ENCODE data around the gene CHST6.
"Not testable (repeated sequence)": the region's sequence is repeated elsewhere in the genome, so short reads cannot be mapped to it uniquely, and the experiment has no call there.

The CHST6 gene

DNA sequence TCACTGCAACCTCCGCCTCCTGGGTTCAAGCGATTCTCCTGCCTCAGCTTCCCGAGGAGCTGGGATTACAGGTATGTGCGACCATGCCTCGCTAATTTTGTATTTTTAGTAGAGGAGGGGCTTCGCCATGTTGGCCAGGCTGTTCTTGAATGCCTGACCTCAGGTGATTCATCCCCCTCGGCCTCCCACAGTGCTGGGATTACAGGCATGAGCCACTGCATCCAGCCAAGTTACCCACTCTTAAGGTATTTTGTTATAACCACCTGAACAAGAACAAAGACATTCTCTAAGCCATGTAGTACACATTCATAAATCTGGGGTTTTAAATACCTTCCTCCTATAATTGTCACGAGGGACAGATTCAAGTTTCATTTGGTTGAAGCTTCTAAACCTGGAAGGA lies 18.4 kb downstream of the CHST6 start:
- H3K4me3 Mint-ChIP-seq: no peak overlapping the region
- H3K27ac Mint-ChIP-seq: no peak overlapping the region
- no peaks in the 10 kb centered on the region for H3K9me3 Mint-ChIP-seq
- no peaks in the 10 kb centered on the region for H3K36me3 Mint-ChIP-seq (ENCODE audit: low read depth)
- H3K27me3 Mint-ChIP-seq: peaks cover 10% of the 10 kb centered on the region
- peaks cover 11% of the 10 kb centered on the region for H3K4me1 Mint-ChIP-seq (ENCODE audit: low read depth)
- intact Hi-C loops (cut with micrococcal nuclease): no loop called here

DNA sequence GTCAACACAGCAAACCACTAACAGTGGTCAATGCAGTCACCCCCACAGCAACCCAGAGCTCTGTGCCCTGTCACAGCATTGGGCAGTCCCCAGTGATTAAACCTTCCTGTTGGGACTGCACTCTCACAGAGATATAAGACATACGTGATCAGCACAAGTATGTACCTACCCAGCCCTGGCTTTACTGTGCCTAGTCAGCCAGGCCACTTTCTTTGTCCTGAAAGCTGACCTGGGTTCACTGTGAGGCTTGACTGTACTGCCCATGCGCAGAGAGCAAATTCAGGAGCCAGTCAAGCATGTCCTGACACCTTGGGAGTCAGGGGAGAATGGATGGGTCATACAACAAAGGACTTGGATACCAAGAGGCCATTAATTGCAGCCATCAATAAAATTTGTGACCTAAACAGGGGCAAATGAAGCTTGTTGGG lies 19.8 kb downstream of the CHST6 start:
- H3K36me3 Mint-ChIP-seq (ENCODE audit: low read depth): no peaks in the 10 kb centered on the region
- H3K27me3 Mint-ChIP-seq: peaks cover 6% of the 10 kb centered on the region

DNA sequence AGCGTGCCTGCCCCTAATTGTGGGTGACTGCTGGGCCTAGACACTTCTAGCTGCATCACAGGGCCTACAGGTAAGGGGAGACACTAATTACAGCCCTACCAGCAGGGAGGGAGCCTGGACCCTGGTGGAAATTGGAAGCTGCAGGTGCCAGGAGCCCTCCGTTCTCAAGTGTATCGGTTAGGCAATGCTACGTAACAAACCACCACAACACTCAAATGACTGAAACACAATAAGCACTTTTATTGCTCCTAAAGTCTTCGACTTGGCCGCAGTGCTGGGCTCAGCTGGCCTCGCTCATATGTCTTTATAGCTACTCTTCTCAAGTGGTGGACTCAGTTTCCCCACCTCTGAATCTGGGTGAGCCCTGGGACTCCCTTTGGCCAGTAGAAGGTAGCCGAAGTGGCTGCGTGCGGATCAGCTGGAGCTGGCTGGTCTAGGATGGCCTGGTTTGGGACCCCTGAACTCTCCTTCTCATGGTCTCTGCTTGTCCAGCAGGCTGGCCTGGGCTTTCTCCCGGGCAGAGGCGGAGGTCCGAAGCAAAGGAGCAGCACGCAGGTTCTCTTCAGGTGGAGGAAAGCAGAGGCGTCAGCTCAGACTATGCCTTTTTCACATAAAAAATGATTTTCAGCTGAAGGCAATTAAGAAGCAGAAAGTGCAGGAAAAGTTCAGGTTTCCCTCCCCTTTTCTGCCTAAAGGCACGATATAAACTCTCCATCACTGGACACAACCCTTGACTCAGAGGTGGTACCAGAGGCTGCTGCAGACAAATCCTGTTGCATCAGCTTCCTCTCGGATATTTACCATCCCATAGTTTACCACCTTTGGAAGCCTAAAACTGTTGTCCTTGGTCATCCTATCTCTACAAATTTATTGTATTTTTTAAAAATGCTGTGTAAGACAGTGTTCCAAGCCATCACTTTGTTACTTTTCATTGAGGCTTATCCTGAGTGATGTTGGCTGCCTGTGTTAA lies 22.0 kb downstream of the CHST6 start:
- no peaks in the 10 kb centered on the region for H3K9me3 Mint-ChIP-seq
- H3K4me3 Mint-ChIP-seq: no peak overlapping the region
- no peak overlapping the region for H3K27ac Mint-ChIP-seq
- no peaks in the 10 kb centered on the region for H3K36me3 Mint-ChIP-seq (ENCODE audit: low read depth)
- intact Hi-C loops (cut with micrococcal nuclease): loop anchor here (2.0 kb wide), 1 partner anchor 292 kb away; no protein-coding TSS in a partner anchor
- H3K4me1 Mint-ChIP-seq (ENCODE audit: low read depth): peaks cover 7% of the 10 kb centered on the region
- peaks cover 5% of the 10 kb centered on the region for H3K27me3 Mint-ChIP-seq

More for the DNA sequence above, 19.8 kb downstream of the CHST6 start:
- no peak overlapping the region for H3K4me3 Mint-ChIP-seq
- intact Hi-C loops (cut with micrococcal nuclease): no loop called here
- H3K27ac Mint-ChIP-seq: no peak overlapping the region
- peaks cover 11% of the 10 kb centered on the region for H3K4me1 Mint-ChIP-seq (ENCODE audit: low read depth)
- no peaks in the 10 kb centered on the region for H3K9me3 Mint-ChIP-seq

GRCh38 chr16:75471723-75472633 lies 23.3 kb downstream of the CHST6 start:
- intact Hi-C loops (cut with micrococcal nuclease): loop anchor here (2.0 kb wide), 1 partner anchor 293 kb away; no protein-coding TSS in a partner anchor
- no peak overlapping the region for H3K27ac Mint-ChIP-seq
- H3K27me3 Mint-ChIP-seq: no peaks in the 10 kb centered on the region
- H3K4me1 Mint-ChIP-seq (ENCODE audit: low read depth): no peaks in the 10 kb centered on the region
- no peaks in the 10 kb centered on the region for H3K36me3 Mint-ChIP-seq (ENCODE audit: low read depth)
- no peak overlapping the region for H3K4me3 Mint-ChIP-seq
- H3K9me3 Mint-ChIP-seq: no peaks in the 10 kb centered on the region

- no peaks in the 10 kb centered on the region for H3K27me3 Mint-ChIP-seq
- peaks cover 26% of the 10 kb centered on the region for H3K4me1 Mint-ChIP-seq (ENCODE audit: low read depth)
- no peaks in the 10 kb centered on the region for H3K9me3 Mint-ChIP-seq
- intact Hi-C loops (cut with micrococcal nuclease): loop anchor here (10.0 kb wide), 1 partner anchor 158 kb away; the partner anchor contains the start of gene ADAT1
- no peak overlapping the region for H3K27ac Mint-ChIP-seq
- H3K4me3 Mint-ChIP-seq: no peak overlapping the region
- H3K36me3 Mint-ChIP-seq (ENCODE audit: low read depth): no peaks in the 10 kb centered on the region
These were observed 28.5 kb downstream of the CHST6 start for GRCh38 chr16:75466760-75467159.

DNA sequence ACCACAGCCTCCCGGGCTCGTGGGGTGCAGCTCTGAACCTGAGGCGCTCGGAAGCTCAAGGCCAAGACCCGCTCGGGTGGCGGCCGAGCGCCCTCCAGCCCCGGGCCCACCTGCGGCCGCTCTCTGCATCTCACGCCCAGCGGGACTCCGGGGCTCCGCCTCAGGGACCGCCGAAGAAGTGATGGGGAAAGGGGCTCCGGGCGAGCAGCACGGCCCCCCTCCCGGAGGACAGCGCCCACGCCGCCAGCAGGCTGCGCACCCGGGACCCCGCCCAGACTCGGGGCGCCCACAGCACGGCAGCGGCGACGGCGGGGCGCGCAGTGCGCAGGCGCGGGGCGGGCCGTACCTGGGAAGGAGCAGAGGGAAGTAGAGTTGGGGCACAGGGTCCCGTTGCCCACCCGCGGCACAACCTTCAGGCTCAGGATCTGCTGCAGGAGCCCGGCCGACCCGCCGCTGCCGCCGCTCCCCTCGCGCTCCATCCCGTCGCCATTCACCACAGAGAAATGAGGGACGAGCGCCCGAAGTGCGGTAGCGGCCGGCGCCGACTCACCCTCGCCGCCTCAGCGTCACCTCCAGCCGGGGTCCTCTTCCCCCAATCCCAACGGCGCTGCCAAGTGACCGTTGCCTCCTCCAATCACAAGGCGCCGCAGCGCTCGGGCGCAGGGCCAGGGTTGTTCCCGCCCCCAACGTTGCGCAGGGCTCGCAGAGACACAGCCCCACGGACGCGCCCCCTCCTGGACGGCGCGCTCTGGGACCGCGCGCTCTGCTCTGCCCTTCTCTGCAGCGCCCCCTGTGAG lies 30.9 kb downstream of the CHST6 start, which contains the start of gene TMEM170A:
TSS of gene TMEM170A (minus strand) at position 568 of the 797 bp plus-strand sequence. CDS start at position 479, 89 bp downstream.
- H3K9me3 Mint-ChIP-seq: no peaks in the 10 kb centered on the region
- peaks cover 13% of the 10 kb centered on the region for H3K36me3 Mint-ChIP-seq (ENCODE audit: low read depth)
- intact Hi-C loops (cut with micrococcal nuclease): loop anchor here (1.0 to 10.0 kb wide), 5 partner anchors 30 to 160 kb away; partner anchors contain the start of genes ADAT1 and GABARAPL2
- H3K27ac Mint-ChIP-seq: peak within 1 kb of the TSS; percentile 91
- H3K4me3 Mint-ChIP-seq: peak within 1 kb of the TSS; percentile 92
- peaks cover 42% of the 10 kb centered on the region for H3K4me1 Mint-ChIP-seq (ENCODE audit: low read depth)
- no peaks in the 10 kb centered on the region for H3K27me3 Mint-ChIP-seq

- not testable (repeated sequence) for H3K27me3 Mint-ChIP-seq, H3K9me3 Mint-ChIP-seq
- intact Hi-C loops (cut with micrococcal nuclease): loop anchor here (1.0 to 10.0 kb wide), 5 partner anchors 29 to 161 kb away; partner anchors contain the start of genes ADAT1 and GABARAPL2
- Mint-ChIP-seq H3K27ac (peak overlapping the region; percentile 91), H3K4me1 (ENCODE audit: low read depth) (peaks cover 46% of the 10 kb centered on the region), H3K36me3 (ENCODE audit: low read depth) (peaks cover 13% of the 10 kb centered on the region), H3K4me3 (peak overlapping the region; percentile 92)
These were observed 31.7 kb downstream of the CHST6 start for GRCh38 chr16:75463389-75464121.

- intact Hi-C loops (cut with micrococcal nuclease): loop anchor here (5.0 to 10.0 kb wide), 2 partner anchors 104 to 162 kb away; partner anchors contain the start of genes ADAT1 and GABARAPL2
- Mint-ChIP-seq H3K27me3 (no peaks in the 10 kb centered on the region), H3K36me3 (ENCODE audit: low read depth) (peaks cover 18% of the 10 kb centered on the region), H3K4me3 (peak overlapping the region; percentile 92), H3K9me3 (no peaks in the 10 kb centered on the region), H3K4me1 (ENCODE audit: low read depth) (peaks cover 46% of the 10 kb centered on the region), H3K27ac (peak overlapping the region; percentile 91)
These were observed 32.4 kb downstream of the CHST6 start for GRCh38 chr16:75462806-75463205.

DNA sequence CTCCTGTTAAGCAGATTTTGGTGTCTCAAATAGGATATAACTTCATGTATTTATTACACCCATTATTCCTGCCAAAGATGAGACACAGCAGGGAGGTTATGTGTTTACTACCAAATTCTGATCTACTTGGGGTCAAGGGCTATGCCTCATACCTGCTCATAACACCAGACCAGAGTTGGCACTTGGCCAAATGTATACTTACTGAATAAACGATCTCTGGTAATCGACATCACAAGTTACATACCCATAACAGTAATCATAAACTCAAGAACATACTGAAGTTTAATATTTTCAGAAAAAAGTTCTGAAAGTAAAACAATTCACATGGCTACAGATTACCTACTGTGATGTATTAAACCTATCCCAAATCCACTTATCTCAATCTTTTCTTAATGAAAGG lies 33.7 kb downstream of the CHST6 start:
- Mint-ChIP-seq H3K4me3 (no peak overlapping the region), H3K27ac (no peak overlapping the region)
- intact Hi-C loops (cut with micrococcal nuclease): loop anchor here (5.0 to 10.0 kb wide), 2 partner anchors 106 to 163 kb away; partner anchors contain the start of genes ADAT1 and GABARAPL2

GRCh38 chr16:75460446-75460845 lies 34.8 kb downstream of the CHST6 start:
- H3K36me3 Mint-ChIP-seq (ENCODE audit: low read depth): peaks cover 18% of the 10 kb centered on the region
- H3K27ac Mint-ChIP-seq: no peak overlapping the region
- no peak overlapping the region for H3K4me3 Mint-ChIP-seq
- no peaks in the 10 kb centered on the region for H3K9me3 Mint-ChIP-seq
- H3K27me3 Mint-ChIP-seq: no peaks in the 10 kb centered on the region
- H3K4me1 Mint-ChIP-seq (ENCODE audit: low read depth): peaks cover 46% of the 10 kb centered on the region
- intact Hi-C loops (cut with micrococcal nuclease): loop anchor here (5.0 to 10.0 kb wide), 2 partner anchors 107 to 164 kb away; partner anchors contain the start of genes ADAT1 and GABARAPL2

More for the DNA sequence above, 33.7 kb downstream of the CHST6 start:
- Mint-ChIP-seq H3K27me3 (no peaks in the 10 kb centered on the region), H3K9me3 (no peaks in the 10 kb centered on the region), H3K36me3 (ENCODE audit: low read depth) (peaks cover 18% of the 10 kb centered on the region), H3K4me1 (ENCODE audit: low read depth) (peaks cover 46% of the 10 kb centered on the region)

DNA sequence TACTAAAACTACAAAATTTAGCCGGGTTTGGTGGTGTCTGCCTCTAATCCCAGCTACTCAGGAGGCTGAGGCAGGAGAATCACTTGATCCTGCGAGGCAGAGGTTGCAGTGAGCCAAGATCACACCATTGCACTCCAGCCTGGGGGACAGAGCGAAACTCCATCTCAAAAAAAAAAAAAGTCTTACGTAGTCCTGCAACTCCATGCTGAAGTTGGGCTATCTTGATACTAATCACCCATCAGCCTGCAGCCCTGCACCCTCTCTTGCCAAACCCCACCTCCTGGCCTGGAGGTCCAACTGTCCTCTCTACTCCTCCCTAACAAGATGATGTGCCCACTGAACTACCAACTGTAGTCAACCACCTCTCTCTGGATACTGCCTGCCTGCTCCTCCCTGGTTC lies 35.5 kb downstream of the CHST6 start:
- intact Hi-C loops (cut with micrococcal nuclease): loop anchor here (5.0 to 10.0 kb wide), 2 partner anchors 108 to 165 kb away; partner anchors contain the start of genes ADAT1 and GABARAPL2
- peaks cover 18% of the 10 kb centered on the region for H3K36me3 Mint-ChIP-seq (ENCODE audit: low read depth)
- H3K27me3 Mint-ChIP-seq: no peaks in the 10 kb centered on the region
- peaks cover 42% of the 10 kb centered on the region for H3K4me1 Mint-ChIP-seq (ENCODE audit: low read depth)
- H3K9me3 Mint-ChIP-seq: no peaks in the 10 kb centered on the region
- H3K4me3 Mint-ChIP-seq: no peak overlapping the region
- H3K27ac Mint-ChIP-seq: no peak overlapping the region

DNA sequence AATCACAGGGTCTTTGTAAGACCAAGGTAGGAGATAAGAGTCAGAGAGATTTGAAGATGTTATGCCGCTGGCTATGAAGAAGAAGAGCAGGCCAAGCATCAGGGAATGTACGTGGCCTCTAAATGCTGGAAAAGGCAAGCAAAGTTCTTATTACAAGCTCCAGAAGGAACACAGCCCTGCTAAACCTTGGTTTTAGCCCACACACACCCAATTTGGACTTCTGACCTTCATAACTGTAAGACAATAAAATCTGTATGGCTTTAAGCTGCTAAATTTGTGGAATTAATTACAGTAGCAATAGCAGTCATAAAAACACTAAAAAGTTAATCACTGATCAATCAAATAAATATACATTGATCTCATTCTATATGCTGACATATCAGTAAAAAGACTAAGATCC lies 36.8 kb downstream of the CHST6 start:
- no peak overlapping the region for H3K4me3 Mint-ChIP-seq
- no peak overlapping the region for H3K27ac Mint-ChIP-seq
- peaks cover 37% of the 10 kb centered on the region for H3K4me1 Mint-ChIP-seq (ENCODE audit: low read depth)
- intact Hi-C loops (cut with micrococcal nuclease): no loop called here
- no peaks in the 10 kb centered on the region for H3K27me3 Mint-ChIP-seq
- H3K36me3 Mint-ChIP-seq (ENCODE audit: low read depth): peaks cover 18% of the 10 kb centered on the region
- H3K9me3 Mint-ChIP-seq: no peaks in the 10 kb centered on the region
